HL-60/S4 treated with phorbol 12-myristate 13-acetate at 8.2 ng/mL for 4 days and 3 days (cell line): ENCODE results near the gene GPR101.
"Not testable (repeated sequence)": the region's sequence is repeated elsewhere in the genome, so short reads cannot be mapped to it uniquely, and the experiment has no call there.

Source experiments
- in situ Hi-C: fragments of 300-500 bp; cut with MboI; formaldehyde crosslinking; loops from 2 replicates; pipeline ENCODE4 v1.15.0; 2022; ENCODE audit warnings: low sequenced_read_pairs

GPR101 gene

GRCh38 chrX:137028699-137029098, 5.1 kb downstream of the GPR101 start:
- in situ Hi-C loops, result no loop called here

- in situ Hi-C loops, result no loop called here
Measured at GRCh38 chrX:137025930-137026329, 7.9 kb downstream of the GPR101 start.

GRCh38 chrX:137000236-137000635, 33.6 kb downstream of the GPR101 start:
- in situ Hi-C loops, result not testable (repeated sequence)

GRCh38 chrX:136999024-136999423, 34.8 kb downstream of the GPR101 start:
- in situ Hi-C loops, result no loop called here
